Non-pigmented ciliary epithelial cell (primary cell): Measurements from ENCODE around the gene C17orf67.

Source experiments
- DNase-seq: peaks from one replicate; pipeline ENCODE4 v3.0.0-alpha.2; 2010; ENCODE audit warnings: low read depth

Gene C17orf67

DNA sequence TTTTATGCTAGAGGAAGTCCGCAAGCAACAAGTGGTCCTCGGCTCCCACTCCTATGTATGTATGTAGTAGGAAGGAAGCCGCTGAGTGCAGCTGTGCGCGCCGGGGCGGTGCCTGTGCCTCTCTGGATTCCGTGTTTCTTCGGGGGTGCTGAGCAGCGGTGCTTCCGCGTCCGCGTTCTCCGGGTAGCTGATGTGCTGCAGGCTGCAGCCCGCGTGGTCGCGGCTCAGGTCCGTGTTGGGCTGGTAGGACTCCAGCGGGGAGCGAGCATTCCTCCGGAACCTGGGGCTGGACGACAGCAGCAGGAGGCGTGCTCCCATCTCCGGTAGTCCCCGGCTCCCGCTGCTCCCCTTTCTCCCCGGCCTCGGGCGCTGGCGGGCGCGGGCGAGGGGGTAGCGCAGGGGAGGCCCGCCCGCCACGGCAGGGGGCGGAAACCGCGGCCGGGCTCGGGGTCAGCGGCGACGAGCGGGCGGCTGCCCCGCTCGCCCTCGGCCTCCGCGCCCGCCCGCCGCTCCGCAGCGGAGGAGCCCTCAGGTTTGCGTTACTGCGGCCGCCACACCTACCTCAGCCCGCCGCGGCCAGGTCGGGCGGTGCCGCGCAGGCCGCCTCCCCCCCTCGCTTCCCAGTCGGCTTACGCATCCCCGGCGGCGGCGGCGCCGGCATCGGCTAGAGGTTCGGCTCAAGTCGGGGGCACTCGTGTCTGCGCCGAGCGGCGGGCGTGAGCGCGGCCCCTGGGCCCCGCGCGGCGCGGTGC lies 487 bp downstream of the C17orf67 start:
- peak; percentile 11 for DNase-seq

DNA sequence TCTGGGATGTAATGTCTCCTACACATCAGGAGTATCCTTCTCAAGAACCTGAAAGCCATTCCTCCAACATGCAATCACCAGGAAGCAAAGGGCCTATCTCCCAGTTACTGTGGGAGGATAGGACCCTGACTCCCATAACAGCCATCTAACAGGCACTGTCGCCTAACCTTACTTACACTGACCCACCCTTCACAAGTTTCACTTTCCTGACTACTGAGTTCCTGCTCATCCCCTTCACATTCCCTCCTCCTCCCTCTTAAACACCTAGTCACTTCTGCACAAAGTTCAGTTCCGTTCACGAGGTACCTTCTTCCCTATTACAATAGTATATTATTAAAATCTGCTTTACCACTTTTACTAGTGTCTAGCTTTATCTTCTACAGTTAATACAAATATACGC lies 1.3 kb downstream of the C17orf67 start:
- DNase-seq = no peak

DNA sequence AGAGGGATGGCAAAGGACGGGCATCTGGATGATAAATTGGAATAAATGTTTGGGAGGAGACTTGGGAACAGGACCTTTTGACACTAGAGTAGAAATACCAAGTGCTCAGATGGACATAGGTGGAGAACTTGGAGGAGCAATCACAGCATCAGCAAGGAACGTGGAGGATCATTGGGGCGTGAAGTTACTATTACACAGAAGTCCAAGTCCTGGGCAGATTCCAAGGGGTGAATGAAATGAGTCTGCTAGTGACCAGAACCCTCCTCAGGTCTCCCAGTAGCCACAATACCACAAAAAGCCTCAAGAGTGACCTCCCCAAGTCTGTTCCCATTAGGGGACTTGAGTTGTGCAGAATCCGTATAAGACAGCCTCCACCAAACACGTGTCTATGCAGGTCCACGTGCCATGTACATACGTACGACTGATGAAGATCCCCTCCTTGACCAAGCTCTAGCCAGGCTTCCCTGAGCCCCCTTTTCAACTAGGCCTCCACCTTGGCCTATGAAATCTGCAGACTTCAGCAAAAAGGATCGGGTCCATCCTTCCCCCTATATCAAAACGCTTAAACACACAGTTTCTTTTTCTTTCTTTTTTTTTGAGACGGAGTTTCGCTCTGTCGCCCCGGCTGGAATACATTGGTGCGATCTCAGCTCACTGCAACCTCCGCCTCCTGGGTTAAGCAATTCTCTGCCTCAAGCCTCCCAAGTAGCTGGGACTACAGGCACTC lies 2.2 kb downstream of the C17orf67 start:
- no peak for DNase-seq

DNA sequence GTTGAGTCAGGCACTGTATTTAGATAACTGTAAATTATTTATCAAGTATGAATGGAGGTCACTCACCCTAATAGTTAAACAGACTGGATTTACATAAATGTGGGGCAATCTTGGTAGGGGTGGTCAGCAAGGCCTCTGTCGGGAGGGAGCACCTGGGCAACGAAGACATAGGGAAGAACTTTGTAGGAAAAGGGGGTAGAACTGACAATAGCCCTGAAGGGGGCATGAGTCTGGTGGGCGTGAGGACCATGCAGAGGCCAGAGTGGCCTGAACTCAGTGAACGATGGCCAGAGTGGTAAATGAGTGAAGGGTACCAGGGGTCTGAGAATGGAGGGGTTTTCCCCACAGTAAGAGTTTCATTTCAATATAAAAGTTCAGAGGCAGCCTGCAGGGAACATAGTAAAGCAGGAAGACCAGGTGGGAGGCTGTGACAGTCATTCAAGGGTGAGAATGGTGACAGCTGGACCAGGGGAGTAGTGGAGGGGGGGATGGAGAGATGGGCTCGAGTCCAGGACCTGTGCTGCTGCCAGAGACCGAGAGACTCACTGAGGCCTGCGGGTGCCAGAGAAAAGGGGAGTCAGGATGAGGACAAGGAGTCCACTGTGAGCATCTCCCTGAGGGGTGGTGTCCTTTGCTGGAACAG lies 2.9 kb downstream of the C17orf67 start:
- no peak for DNase-seq

DNA sequence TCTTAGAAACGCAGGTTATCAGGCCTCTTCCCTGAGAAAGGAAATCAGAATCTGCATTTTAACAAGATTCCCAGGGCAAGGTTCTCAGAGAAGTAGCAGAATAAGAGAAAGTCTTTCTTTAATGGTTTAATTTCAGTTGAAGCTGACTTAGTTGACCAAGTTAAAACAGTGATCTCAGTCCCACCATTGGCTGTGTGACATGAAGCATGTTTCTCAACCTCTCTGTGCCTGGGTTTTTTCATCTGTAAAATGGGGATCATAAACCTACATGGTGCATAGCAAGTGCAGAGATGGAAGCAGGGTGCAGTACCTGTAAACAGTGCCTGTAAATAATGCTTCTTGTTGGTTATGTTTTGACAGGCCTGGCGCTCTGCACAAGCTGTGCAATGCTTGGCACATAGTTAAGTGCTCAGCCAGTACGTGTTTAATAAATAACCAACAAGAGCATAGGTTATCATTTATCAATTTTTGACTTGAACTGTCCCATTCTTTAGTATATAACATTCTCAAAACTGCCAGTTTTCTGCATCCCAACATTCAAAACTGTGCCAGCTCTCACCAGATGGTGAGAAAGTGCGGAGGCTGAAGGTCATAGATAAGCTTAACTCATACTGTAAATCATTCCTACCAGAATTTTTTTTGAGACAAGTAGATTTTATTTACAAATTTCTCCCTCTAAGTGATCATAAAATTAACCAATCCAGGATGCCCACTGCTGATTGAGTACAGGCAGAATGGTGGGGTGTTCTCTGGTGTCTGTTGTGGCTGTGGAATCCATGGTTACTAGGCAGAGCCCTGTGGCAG lies 6.9 kb downstream of the C17orf67 start:
- no peak for DNase-seq

DNA sequence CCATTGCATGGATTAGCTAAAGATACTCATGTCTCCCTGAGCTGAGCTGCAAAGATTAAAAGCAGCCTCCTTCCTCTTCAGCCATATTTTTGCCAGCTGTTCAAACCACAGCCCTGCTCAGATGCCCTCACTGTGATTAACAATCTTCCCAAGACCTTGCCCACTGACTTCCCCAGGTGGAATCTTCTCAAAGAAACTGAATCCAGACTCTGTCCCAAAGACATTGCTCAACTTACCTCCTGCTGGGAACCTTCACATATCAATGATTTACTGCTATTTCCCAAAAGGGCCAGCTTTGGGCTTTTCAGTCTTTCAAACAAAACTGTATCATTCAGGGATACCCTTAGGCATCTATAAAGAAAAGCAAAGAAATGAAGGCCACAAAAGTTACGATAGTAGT lies 9.2 kb downstream of the C17orf67 start:
- DNase-seq = no peak

DNA sequence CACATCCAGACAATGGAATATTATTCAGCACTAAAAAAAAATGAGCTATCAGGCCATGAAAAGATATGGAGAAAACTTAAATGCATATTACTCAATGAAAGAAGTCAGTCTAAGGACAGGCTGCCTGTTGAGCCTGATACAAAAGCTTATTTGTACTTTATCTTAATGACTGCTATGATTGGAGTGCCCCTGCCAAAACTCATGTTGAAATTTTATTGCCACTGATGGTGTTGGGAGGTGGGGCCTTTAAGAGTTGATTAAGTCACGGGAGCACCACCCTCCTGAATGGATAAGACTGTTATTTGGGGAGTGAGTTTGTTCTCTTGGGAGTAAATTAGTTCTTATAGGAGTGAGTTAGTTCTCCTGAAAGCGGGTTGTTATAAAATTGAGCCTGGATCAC lies 9.9 kb downstream of the C17orf67 start:
- no peak for DNase-seq

DNA sequence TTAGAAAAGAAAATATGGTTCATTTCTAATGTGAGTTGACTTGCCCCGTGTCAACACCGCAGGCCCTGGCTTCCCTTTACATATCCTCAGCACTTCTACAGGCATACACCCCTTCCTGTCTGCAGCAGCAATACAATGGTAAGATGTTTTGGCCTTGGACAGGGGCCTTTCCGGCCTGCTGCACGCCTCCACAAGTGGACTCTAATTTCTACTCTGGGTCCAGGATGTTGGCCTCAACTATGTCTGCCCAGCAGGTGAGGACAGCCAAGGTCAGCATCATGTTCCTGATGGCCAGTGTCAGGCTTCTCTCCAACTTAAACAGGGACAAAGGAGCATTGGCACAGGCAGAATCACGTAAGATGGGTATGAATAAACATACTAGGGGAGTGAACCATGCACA lies 11.0 kb downstream of the C17orf67 start:
- no peak for DNase-seq

DNA sequence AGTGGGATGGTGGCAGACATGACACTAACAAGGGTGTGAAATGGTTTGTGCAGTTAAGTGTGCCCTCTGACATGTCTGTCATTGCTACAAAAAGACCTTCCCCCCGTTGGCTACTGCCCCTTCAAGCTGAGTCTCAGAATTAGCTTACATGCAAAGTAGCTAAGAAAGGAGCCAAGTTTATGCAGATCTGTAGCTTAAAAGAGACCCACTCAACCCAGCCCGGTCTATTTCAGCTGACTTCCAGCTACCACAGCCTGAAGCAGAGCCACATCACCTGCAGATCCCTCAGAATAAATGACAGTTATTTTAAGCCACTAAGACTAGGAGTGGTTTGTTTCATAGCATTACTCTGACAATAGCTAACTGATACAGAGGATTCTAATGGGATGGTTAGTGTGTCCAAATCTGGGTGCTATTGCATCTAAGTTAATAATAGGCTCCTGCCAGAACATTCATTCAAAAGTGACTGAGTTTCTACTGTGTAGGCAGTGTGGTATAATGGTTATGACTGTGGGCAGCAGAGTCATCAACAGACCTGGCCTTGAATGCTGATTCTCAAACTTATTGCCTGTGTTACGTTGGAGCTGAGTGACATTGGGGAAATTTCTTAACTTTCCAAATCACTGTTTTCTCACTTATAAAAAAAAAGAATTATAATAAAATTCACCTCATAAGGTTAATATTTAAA lies 11.7 kb downstream of the C17orf67 start:
- no peak for DNase-seq

DNA sequence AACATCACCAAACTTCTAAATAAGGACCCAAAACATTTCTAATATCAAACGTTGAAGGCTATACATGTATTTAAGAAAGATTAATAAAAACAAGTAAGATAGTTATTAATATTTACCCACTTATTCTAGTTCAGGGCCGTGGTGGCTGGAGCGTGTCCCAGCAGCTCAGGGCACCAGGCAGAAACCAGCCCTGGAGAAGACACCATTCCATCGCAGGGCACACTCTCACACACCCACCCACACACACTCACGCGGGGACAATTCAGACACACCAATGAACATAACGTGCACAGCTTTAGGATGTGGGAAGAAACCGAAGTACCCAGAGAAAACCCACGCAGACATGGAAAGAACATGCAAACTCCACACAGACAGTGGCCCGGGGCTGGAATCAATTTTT lies 13.5 kb downstream of the C17orf67 start:
- DNase-seq = no peak

DNA sequence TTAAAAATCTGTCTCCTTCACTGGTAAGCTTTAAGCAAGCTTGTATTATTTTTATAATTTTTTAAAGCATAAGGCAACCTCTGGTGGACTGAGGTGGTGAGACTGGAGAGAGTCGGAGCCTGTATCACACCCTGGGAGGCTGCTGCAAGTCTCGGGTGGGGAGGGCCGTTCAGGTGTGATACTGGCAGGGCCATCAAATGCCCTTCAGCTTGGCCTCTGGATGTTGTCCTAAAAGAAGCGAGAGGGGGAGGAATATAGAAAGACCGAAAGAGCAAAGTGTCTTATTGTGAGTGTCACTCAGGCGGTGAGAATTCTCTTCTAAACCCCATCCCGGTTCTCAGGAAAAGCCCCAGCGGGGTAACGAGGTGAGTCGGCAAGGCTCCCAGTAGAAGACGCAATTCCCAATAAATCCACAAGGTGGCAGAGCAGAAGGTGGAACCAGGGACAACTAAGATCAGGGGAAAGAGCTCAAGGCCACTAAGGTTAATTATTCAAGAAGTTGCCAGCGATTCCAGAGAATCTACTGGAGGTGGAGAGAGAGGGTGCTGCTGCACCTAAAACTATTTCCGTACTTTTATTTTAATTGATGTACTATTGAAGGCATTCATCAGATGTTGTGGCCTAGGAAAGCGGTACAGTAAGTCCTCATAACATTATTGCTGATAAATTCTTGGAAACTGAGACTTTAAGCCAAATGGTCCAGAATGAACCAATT lies 14.1 kb downstream of the C17orf67 start:
- peak; percentile 22 for DNase-seq

DNA sequence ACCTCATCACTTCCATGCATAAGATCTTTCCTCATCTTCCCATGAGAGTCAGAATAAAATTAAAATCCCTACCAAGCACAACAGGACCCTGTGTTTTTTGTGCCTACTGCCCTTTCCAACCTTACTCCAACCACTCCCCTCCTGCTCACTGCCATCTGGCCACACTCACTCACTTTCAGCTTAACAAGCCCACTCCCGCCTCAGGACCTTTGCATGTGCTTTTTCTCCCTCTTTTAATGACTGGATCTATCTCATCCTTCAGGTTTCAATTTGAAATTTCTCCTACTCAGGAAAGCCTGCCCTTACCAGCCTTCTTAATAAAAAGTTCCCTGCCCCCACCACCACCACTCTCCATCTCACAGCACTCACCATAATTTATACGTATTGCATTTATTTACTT lies 14.7 kb downstream of the C17orf67 start:
- DNase-seq = no peak

DNA sequence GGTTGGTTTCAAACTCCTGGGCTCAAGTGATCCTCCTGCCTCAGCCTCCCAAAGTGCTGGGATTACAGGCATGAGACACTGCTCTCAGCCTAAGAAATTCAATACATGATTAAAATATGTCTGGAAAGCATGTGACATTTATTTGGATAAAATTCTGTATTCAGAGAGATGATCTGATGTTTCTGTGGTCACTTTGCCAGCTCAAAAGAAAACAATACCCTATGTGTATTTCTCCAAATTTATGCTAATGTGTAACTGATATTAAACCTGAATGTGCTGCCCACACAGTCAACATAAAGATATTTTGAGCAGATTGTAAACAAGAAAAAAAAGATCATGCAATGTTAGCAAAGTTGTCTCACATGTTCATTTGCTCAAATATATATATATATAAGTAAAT lies 16.7 kb downstream of the C17orf67 start:
- DNase-seq = no peak

DNA sequence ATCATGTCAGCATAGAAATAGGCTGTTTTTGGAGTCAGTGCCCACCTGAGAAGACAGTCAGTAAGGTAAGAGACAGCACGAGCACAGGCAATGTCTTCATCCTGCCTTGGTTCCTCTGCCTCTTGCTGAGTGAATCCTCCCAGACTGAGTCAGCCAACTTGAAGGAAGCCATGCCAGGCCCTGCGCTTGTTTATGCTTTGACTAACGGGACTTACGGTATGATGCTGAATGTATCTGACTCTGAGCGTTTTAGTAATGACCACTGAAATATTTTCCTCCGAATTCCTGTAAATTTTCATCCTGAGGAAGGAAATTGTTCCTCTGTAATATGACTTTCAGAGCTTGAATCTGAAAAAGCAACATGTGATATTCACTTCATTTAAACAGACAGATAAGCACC lies 18.0 kb downstream of the C17orf67 start:
- DNase-seq = peak; percentile 38

DNA sequence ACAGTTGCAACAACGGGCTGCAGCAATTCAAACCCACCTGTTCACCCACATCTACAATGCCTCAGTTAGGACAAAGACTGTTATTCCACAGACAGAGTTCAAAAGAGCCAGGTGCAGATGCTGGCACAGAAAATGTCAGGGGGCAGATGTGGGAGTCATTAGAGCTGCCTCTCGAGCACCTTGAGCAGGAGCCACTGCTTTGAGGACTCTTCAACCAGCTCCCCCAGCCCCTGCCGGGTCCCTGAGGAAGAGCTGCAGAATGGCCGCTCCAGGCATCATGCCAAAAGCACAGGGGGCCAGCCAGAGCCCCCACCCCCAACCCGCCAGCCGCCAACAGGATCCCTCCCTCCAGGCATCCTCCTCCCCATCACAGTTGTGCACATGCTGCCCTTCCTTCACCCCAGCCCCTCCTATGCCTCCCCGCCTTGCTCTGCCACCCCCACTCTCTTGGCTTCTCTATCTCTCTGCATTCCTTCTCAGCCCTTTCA lies 20.8 kb downstream of the C17orf67 start:
- DNase-seq = no peak

DNA sequence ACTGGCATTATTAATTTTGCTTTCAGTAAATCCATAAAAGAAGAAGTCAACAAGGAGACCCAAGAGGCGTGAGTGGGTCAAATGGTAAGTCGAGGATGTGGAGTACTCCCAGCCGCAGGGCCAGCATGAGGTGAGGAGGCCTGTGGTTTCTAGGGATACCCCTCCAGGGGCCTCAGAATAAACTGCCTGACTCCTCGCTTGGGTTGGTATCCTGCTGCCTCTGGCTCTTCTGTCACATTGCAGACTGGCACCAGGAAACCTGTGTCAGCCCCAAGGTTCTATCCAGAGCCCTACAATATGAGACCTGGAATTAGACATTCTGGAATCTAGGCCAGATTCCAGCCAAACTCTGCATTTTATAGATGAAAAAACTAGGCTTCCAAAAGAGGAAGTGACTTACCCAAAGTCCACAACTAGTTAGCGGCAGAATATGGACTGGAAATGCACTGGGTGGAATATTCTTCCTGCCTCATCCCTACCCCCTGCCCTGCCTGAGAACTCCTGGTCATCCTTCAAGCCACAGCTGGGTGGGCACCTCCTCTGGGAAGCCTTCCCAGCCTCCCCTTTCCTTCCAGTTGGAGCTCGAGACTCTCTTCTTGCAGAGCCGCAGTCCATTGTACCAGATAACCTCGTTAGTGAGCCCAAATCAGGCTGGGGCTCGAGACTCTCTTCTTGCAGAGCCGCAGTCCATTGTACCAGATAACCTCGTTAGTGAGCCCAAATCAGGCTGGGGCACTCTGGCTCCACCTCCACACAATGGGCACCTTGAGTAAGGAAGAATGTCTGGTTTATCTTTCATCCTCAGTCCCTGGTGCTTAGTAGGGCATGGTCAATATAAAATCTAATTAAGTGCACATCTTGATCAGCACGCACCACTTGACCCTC lies 22.6 kb downstream of the C17orf67 start:
- DNase-seq = no peak

DNA sequence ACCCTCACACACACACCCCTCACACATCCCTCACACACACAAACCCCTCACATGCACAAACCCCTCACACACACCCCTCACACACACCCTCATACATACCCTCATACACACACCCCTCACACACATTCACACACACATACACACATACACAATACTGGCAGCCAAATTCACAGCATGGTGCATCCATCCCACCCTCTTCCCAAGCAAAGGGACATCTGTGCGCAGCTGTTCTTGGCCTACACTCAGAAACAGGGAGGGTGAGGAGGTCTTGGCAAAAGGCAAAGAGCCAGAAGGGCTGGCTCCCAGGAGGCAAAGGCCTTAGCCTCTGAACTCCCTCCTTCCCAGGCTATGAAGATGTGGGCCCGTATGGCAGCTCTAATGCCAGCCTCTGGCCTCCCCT lies 23.4 kb downstream of the C17orf67 start:
- no peak for DNase-seq

DNA sequence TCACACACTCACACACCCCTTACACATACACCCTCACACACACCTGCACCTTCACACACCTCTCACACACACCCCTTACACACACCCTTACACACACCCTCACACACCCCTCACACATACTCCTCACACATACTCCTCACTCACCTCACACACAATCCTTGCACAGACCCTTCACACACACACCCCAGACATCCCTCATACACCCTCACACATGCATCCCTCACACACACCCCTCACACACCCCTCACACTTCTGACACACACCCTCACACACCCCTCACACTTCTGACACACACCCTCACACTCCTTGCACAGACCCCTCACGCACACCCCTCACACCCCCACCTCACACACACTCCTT lies 23.9 kb downstream of the C17orf67 start:
- DNase-seq = no peak

DNA sequence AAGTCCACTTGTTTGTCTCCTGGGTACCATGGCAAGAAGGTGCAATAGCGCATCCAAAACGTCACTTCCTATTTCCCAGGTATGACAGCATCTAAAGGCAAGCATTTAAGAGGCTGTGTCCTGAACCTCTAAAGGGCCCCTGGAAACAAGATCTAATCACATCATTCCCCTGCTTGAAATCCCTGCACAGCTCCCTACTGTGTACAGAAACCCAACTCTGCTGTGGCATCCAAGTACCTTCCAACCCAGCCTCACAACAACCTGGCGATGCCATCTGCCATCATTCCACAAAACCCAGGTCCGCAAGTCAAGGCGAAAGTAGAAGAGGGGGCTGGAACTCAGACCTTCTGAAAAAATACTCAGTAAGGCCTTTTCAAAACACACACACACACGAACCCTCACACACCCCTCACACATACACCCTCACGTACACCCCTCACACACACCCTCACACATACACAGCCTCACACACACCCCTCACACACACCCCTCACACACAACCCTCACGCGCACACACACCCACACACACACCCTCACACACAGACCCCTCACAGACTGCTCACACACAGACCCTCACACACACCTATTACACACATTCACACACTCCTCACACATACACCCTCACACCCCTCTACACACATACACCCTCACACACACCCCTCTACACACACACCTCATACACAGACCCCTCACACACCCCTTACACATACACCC lies 24.5 kb downstream of the C17orf67 start:
- no peak for DNase-seq
